Measurements from ENCODE around the gene CCDC12.
"Not testable (repeated sequence)": the region's sequence is repeated elsewhere in the genome, so short reads cannot be mapped to it uniquely, and the experiment has no call there.

CCDC12 gene

GRCh38 chr3:46965151-46965550, 11.4 kb downstream of the CCDC12 start:
- Histone ChIP-seq H3K4me1 (ENCODE audit: insufficient read depth, insufficient read length) (peaks cover 13% of the 10 kb centered on the region), H3K27me3 (ENCODE audit: insufficient read depth, insufficient read length) (no peaks in the 10 kb centered on the region), H3K9ac (ENCODE audit: insufficient read length, low read depth) (no peak overlapping the region), H3K36me3 (ENCODE audit: insufficient read depth, insufficient read length, low read length) (peaks cover 49% of the 10 kb centered on the region), H3K9me3 (ENCODE audit: insufficient read depth, low read length) (peaks cover 22% of the 10 kb centered on the region), H3K4me3 (ENCODE audit: insufficient read length, low read depth) (no peak overlapping the region)
- DNase-seq (ENCODE audit: low read depth, low spot score), result no peak
- no peak for TF ChIP-seq YY1 (IDR thresholded peaks at IDR 0.05; ENCODE audit: insufficient read depth, insufficient read length)

GRCh38 chr3:46964038-46964590, 12.4 kb downstream of the CCDC12 start:
- H3K27me3 ChIP-seq (ENCODE audit: insufficient read depth, insufficient read length); H3K9ac ChIP-seq (ENCODE audit: insufficient read length, low read depth); DNase-seq (ENCODE audit: low read depth, low spot score); H3K4me3 ChIP-seq (ENCODE audit: insufficient read length, low read depth): not testable (repeated sequence)
- Histone ChIP-seq H3K9me3 (ENCODE audit: insufficient read depth, low read length) (peaks cover 22% of the 10 kb centered on the region), H3K4me1 (ENCODE audit: insufficient read depth, insufficient read length) (peaks cover 16% of the 10 kb centered on the region), H3K36me3 (ENCODE audit: insufficient read depth, insufficient read length, low read length) (peaks cover 53% of the 10 kb centered on the region)

GRCh38 chr3:46962990-46963389, 13.6 kb downstream of the CCDC12 start:
- no peak overlapping the region for H3K9ac ChIP-seq (ENCODE audit: insufficient read length, low read depth)
- TF ChIP-seq SUZ12 (IDR thresholded peaks at IDR 0.05; ENCODE audit: extremely low read depth, insufficient read depth, insufficient read length) (no peak), ZNF274 (IDR thresholded peaks at IDR 0.05; ENCODE audit: low read depth, low read length) (no peak)
- H3K4me1 ChIP-seq (ENCODE audit: insufficient read depth, insufficient read length), result peaks cover 16% of the 10 kb centered on the region
- DNase-seq (ENCODE audit: low read depth, low spot score), result no peak
- H3K9me3 ChIP-seq (ENCODE audit: insufficient read depth, low read length), result peaks cover 22% of the 10 kb centered on the region
- no peaks in the 10 kb centered on the region for H3K27me3 ChIP-seq (ENCODE audit: insufficient read depth, insufficient read length)
- peaks cover 52% of the 10 kb centered on the region for H3K36me3 ChIP-seq (ENCODE audit: insufficient read depth, insufficient read length, low read length)
- H3K4me3 ChIP-seq (ENCODE audit: insufficient read length, low read depth), result no peak overlapping the region

- Histone ChIP-seq H3K4me1 (ENCODE audit: insufficient read depth, insufficient read length) (peaks cover 16% of the 10 kb centered on the region), H3K36me3 (ENCODE audit: insufficient read depth, insufficient read length, low read length) (peaks cover 49% of the 10 kb centered on the region)
These were observed 14.1 kb downstream of the CCDC12 start for GRCh38 chr3:46962427-46962826.

GRCh38 chr3:46960835-46961234, 15.7 kb downstream of the CCDC12 start:
- no peak for DNase-seq (ENCODE audit: low read depth, low spot score)

More at GRCh38 chr3:46962427-46962826, 14.1 kb downstream of the CCDC12 start:
- Histone ChIP-seq H3K27me3 (ENCODE audit: insufficient read depth, insufficient read length) (no peaks in the 10 kb centered on the region), H3K9me3 (ENCODE audit: insufficient read depth, low read length) (peaks cover 22% of the 10 kb centered on the region), H3K9ac (ENCODE audit: insufficient read length, low read depth) (no peak overlapping the region), H3K4me3 (ENCODE audit: insufficient read length, low read depth) (no peak overlapping the region)
- no peak for DNase-seq (ENCODE audit: low read depth, low spot score)
- no peak for TF ChIP-seq ZNF274 (IDR thresholded peaks at IDR 0.05; ENCODE audit: low read depth, low read length)
- TF ChIP-seq SUZ12 (IDR thresholded peaks at IDR 0.05; ENCODE audit: extremely low read depth, insufficient read depth, insufficient read length), result no peak
- no peak for TF ChIP-seq YY1 (IDR thresholded peaks at IDR 0.05; ENCODE audit: insufficient read depth, insufficient read length)

GRCh38 chr3:46960081-46960701, 16.4 kb downstream of the CCDC12 start:
- no peak for DNase-seq (ENCODE audit: low read depth, low spot score)
- peaks cover 40% of the 10 kb centered on the region for H3K36me3 ChIP-seq (ENCODE audit: insufficient read depth, insufficient read length, low read length)
- no peak for TF ChIP-seq SUZ12 (IDR thresholded peaks at IDR 0.05; ENCODE audit: extremely low read depth, insufficient read depth, insufficient read length)
- TF ChIP-seq YY1 (IDR thresholded peaks at IDR 0.05; ENCODE audit: insufficient read depth, insufficient read length), result no peak
- no peak for TF ChIP-seq ZNF274 (IDR thresholded peaks at IDR 0.05; ENCODE audit: low read depth, low read length)
- peaks cover 11% of the 10 kb centered on the region for H3K4me1 ChIP-seq (ENCODE audit: insufficient read depth, insufficient read length)
- H3K4me3 ChIP-seq (ENCODE audit: insufficient read length, low read depth), result no peak overlapping the region
- H3K9ac ChIP-seq (ENCODE audit: insufficient read length, low read depth), result no peak overlapping the region
- H3K9me3 ChIP-seq (ENCODE audit: insufficient read depth, low read length), result peaks cover 14% of the 10 kb centered on the region
- H3K27me3 ChIP-seq (ENCODE audit: insufficient read depth, insufficient read length), result no peaks in the 10 kb centered on the region

More at GRCh38 chr3:46960835-46961234, 15.7 kb downstream of the CCDC12 start:
- H3K9ac ChIP-seq (ENCODE audit: insufficient read length, low read depth), result no peak overlapping the region
- TF ChIP-seq ZNF274 (IDR thresholded peaks at IDR 0.05; ENCODE audit: low read depth, low read length), result no peak
- H3K4me1 ChIP-seq (ENCODE audit: insufficient read depth, insufficient read length), result peaks cover 9% of the 10 kb centered on the region
- H3K27me3 ChIP-seq (ENCODE audit: insufficient read depth, insufficient read length), result no peaks in the 10 kb centered on the region
- H3K9me3 ChIP-seq (ENCODE audit: insufficient read depth, low read length), result peaks cover 20% of the 10 kb centered on the region
- H3K36me3 ChIP-seq (ENCODE audit: insufficient read depth, insufficient read length, low read length), result peaks cover 42% of the 10 kb centered on the region
- no peak overlapping the region for H3K4me3 ChIP-seq (ENCODE audit: insufficient read length, low read depth)

GRCh38 chr3:46959161-46959511, 17.4 kb downstream of the CCDC12 start:
- Histone ChIP-seq H3K4me1 (ENCODE audit: insufficient read depth, insufficient read length) (peaks cover 11% of the 10 kb centered on the region), H3K36me3 (ENCODE audit: insufficient read depth, insufficient read length, low read length) (peaks cover 37% of the 10 kb centered on the region), H3K9ac (ENCODE audit: insufficient read length, low read depth) (no peak overlapping the region), H3K27me3 (ENCODE audit: insufficient read depth, insufficient read length) (no peaks in the 10 kb centered on the region), H3K9me3 (ENCODE audit: insufficient read depth, low read length) (peaks cover 10% of the 10 kb centered on the region), H3K4me3 (ENCODE audit: insufficient read length, low read depth) (no peak overlapping the region)
- no peak for DNase-seq (ENCODE audit: low read depth, low spot score)
- TF ChIP-seq ZNF274 (IDR thresholded peaks at IDR 0.05; ENCODE audit: low read depth, low read length), result no peak
- no peak for TF ChIP-seq YY1 (IDR thresholded peaks at IDR 0.05; ENCODE audit: insufficient read depth, insufficient read length)
- no peak for TF ChIP-seq SUZ12 (IDR thresholded peaks at IDR 0.05; ENCODE audit: extremely low read depth, insufficient read depth, insufficient read length)

Data from NT2/D1 (cell line).